NCI-H2227 (cell line): ENCODE results near the gene VPS8.

Source experiments
- DNase-seq: peaks from one replicate; lab custom pipeline; 2025; ENCODE audit not compliant: unreplicated experiment; lab: John Stamatoyannopoulos, UW

VPS8 gene

DNA sequence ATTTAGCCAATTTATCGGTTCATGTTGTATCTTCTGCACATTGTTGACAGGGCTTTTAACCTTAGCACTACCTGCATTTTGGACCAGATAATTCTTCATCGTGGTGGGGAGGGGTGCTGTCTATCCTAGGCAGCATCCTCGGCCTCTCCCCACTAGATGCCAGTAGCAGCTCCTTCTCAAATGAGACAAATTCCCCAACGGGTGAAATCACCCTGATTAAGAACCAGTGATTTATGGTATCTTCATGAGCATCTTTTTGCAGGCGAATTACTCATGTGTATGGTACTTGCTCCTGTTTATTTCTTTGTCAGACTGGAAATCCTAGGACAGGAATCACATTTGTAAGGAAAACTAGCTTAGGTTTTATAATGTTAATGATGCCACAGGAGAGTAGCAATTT is 272.9 kb downstream of the VPS8 start:
- DNase-seq, result no peak

- DNase-seq, result no peak
These were observed 275.5 kb downstream of the VPS8 start for GRCh38 chr3:185087419-185087818.

- DNase-seq, result no peak
These were observed 277.4 kb downstream of the VPS8 start for GRCh38 chr3:185089343-185089742.

GRCh38 chr3:185089751-185090150 is 277.8 kb downstream of the VPS8 start:
- peak; percentile 27 for DNase-seq

DNA sequence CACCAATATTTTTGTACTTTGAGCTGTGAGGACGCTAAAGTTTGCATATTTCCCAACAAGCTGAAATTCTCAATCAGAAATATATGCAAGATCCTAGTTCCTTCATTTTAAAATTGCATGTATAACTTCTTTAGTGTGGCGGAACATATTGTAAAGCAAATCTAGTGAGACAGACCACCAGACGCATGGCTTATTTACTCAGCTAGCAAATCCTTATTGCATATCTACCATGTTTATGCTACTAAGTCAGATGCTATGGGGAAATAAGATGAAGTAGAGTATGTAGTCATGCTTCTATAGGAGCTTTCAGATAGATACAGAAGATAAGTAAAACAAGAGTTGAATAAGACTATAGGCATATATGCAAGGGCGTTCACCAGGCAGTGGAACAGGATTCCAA is 278.8 kb downstream of the VPS8 start:
- no peak for DNase-seq

DNA sequence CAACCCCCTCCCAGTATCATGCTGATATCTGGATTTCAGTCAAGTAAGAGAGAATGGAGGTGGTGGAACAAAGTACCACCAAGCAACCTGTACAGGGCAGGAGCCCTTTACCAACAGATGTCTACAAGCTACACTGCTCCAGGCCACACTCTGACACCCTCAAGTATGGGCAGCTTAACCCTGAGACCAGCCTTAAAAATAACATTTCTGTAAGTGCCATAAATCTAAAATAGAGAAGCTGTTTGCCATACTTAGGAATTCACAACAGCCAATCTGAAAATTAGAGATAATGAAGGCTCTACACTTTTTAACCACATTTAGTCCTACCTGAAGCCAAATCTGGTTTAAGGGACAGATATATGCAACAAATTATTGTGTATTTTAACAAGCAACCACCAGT is 281.1 kb downstream of the VPS8 start:
- DNase-seq, result no peak

GRCh38 chr3:185094697-185095096 is 282.7 kb downstream of the VPS8 start:
- peak; percentile 65 for DNase-seq
